Heart right ventricle (tissue), 16 donors: ENCODE measurements around the gene CORO7. TPM values are rescaled to one million over a fixed set of nuclear protein-coding genes. Genes with fewer than 3 reads are reported as not detected.

Experiments used
- ATAC-seq, 8 donors: fragments of 200-7000 bp; cut with Tn5 transposase; one replicate each; pipeline ENCODE4 v1.9.1; 2020; ENCODE audit warnings: mild to moderate bottlenecking in 8 of 8, moderate library complexity in 8 of 8, moderate number of reproducible peaks in 1 of 8
- DNase-seq, 2 donors: peaks; one replicate each; pipeline ENCODE4 v3.0.0-alpha.2; 2020
- H3K27ac ChIP-seq, 10 donors: fragments of 200-600 bp; sonication (generic) in 2 of 10; one replicate each; pipeline versions ENCODE4 v1.5.0 to v1.8.0; 2020 to 2022; ENCODE audit warnings: mild to moderate bottlenecking in 3 of 10
- H3K27me3 ChIP-seq, 7 donors: fragments of 200-600 bp; one replicate each; pipeline ENCODE4 v1.8.0; 2021 to 2022; ENCODE audit warnings: mild to moderate bottlenecking in 2 of 7
- H3K36me3 ChIP-seq, 9 donors: fragments of 200-600 bp; sonication (generic) in 1 of 9; one replicate each; pipeline versions ENCODE4 v1.5.0 to v1.8.0; 2020 to 2022; ENCODE audit warnings: mild to moderate bottlenecking in 2 of 9
- H3K4me1 ChIP-seq, 9 donors: fragments of 200-600 bp; sonication (generic) in 1 of 9; one replicate each; pipeline versions ENCODE4 v1.5.0 to v1.8.0; 2020 to 2022; ENCODE audit warnings: mild to moderate bottlenecking in 4 of 9
- H3K4me3 ChIP-seq, 10 donors: fragments of 200-600 bp; sonication (generic) in 2 of 10; one replicate each; pipeline versions ENCODE4 v1.5.0 to v1.8.0; 2020 to 2022; ENCODE audit warnings: mild to moderate bottlenecking in 7 of 10, moderate library complexity in 2 of 10
- H3K9me3 ChIP-seq, 11 donors: fragments of 200-600 bp in 10 of 11; sonication (generic) in 2 of 11; one replicate each; pipeline versions ENCODE4 v1.5.0 to v1.8.0; 2013 to 2022; ENCODE audit warnings: mild to moderate bottlenecking in 2 of 11, control low read depth in 1 of 11, moderate library complexity in 1 of 11
- WGBS, 2 donors: extraction: QIAGEN DNeasy Blood & Tissue Kit; methylation state at CpG; one replicate each; pipeline ENCODE4 v1.1.7; 2013; ENCODE audit warnings: inconsistent platforms in 1 of 2; 5-methylcytosine and 5-hydroxymethylcytosine counted together
- intact Hi-C, 10 donors: fragments of 100-400 bp; cut with DNase I; formaldehyde crosslinking; loops; one replicate each; pipeline versions ENCODE4 v1.11.1 to v1.14.2; 2022
- polyA plus RNA-seq, 2 donors: library from polyadenylated mRNA; stranded (reverse); fragments of 200-250 nt; gene quantifications; one replicate each; pipeline ENCODE4 v1.2.3, GENCODE V29; 2013
- total RNA-seq, 10 donors: library from RNA; stranded (reverse); fragmentation: NEBNext Ultra II Directional in 3 of 10; extraction: Animal tissue kit (Norgen Biotek cat#: 25700) in 3 of 10; gene quantifications; one replicate each; pipeline versions ENCODE4 v1.2.1 to v1.2.4, GENCODE V29; 2021 to 2023
- TF ChIP-seq, protein P1 (sequence below), 9 donors: fragments of 200-600 bp; sonication (generic) in 2 of 9; IDR thresholded peaks; one replicate each; pipeline versions ENCODE4 v1.5.0 to v1.8.0; 2021 to 2022; ENCODE audit warnings: antibody characterized with exemption in 9 of 9, mild to moderate bottlenecking in 5 of 9, moderate library complexity in 1 of 9
- donor health status: Arrhythmogenic right ventricular cardiomyopathy.
- donor health status: ischemic (EF 13 %, LVEDD 7.1; RV severe dilation, severe dysfunction).
- donor health status: healthy with polysubstance abuse.
- donor health status: DM: no; HTN: yes; CAD: no.
- donor health status: DM: no; HTN: no; CAD: no.
- donor health status: ischemic (EF 25% LVEDD 6.9; RV normal size, moderate dysfunction).
- donor health status: ischemic (EF 25% LVEDD 5.7; RV mildly dilated, moderate dysfunction).
- donor health status: healthy.
- donor health status: DM: yes; HTN: yes; CAD: no.
- donor health status: Ischemic cardiomyopathy.
- donor health status: ischemic (EF 35%, LVEDD 5.7; RV mildly dilated, moderate dysfunction).
- donor health status: nonischemic (EF 11% LVEDD 7.7; RV severe dilation, severe dysfunction).
- donor health status: DM: yes; HTN: yes; CAD: no.
- donor health status: PGD.
- donor health status: ischemic (EF 29% LVEDD 5.4; RV normal size, mild dysfunction).
- donor health status: nonischemic (EF 23%, LVEDD 6.1; RV moderate dilation, normal function).

Gene CORO7
- total and polyA plus RNA-seq, 12 donors, result 6.5 to 21.8 (median 10.9) TPM

DNA sequence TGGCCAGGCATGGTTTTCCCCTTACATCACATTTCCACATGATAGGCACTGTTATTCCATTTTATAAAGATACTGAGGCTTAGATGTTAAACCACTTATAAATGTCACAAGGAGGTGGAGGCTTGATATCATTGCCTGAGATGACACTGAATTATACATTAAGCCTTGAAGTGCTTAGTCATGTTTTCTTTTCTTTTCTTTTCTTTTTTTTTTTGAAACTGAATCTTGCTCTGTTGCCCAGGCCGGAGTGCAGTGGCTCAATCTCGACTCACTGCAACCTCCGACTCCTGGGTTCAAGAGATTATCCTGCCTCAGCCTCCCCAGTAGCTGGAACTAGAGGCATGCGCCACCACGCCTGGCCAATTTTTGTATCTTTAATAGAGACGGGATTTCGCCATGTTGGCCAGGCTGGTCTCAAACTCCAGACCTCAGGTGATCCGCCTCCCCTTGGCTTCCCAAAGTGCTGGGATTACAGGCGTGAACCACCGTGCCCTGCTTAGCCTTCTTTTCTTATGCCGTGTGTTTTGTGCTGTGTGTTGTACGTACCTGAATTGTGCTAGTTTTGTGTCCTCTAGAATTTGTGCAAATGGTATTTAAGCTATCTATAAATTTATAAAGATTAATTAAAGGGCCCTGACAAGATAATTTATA, 10.5 kb upstream of the CORO7 start:
- H3K9me3 ChIP-seq, result no peaks in the 10 kb centered on the region
- H3K27me3 ChIP-seq, result no peaks in the 10 kb centered on the region
- intact Hi-C loops, result loop anchor here in 1 of 10 donors (5.0 kb wide), 1 partner anchor 50 kb away; the partner anchor contains the start of gene HMOX2
- WGBS, 2 donors, result 84 to 92% methylated on average over 12 of the region's 12 CpGs
- TF ChIP-seq, protein P1, sequence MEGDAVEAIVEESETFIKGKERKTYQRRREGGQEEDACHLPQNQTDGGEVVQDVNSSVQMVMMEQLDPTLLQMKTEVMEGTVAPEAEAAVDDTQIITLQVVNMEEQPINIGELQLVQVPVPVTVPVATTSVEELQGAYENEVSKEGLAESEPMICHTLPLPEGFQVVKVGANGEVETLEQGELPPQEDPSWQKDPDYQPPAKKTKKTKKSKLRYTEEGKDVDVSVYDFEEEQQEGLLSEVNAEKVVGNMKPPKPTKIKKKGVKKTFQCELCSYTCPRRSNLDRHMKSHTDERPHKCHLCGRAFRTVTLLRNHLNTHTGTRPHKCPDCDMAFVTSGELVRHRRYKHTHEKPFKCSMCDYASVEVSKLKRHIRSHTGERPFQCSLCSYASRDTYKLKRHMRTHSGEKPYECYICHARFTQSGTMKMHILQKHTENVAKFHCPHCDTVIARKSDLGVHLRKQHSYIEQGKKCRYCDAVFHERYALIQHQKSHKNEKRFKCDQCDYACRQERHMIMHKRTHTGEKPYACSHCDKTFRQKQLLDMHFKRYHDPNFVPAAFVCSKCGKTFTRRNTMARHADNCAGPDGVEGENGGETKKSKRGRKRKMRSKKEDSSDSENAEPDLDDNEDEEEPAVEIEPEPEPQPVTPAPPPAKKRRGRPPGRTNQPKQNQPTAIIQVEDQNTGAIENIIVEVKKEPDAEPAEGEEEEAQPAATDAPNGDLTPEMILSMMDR (IDR thresholded peaks at IDR 0.05), result no peak
- DNase-seq (no peak), ATAC-seq (no peak)
- peaks cover 0 to 27% (median 21%) of the 10 kb centered on the region in 9 donors for H3K4me1 ChIP-seq
- H3K4me3 ChIP-seq, result peak overlapping the region in 9 of 10 donors; percentile 69 to 97 (median 85)
- peaks cover 0 to 37% (median 0%) of the 10 kb centered on the region in 9 donors for H3K36me3 ChIP-seq
- peak overlapping the region in 3 of 10 donors; percentile 97 to 99 (median 98) for H3K27ac ChIP-seq

DNA sequence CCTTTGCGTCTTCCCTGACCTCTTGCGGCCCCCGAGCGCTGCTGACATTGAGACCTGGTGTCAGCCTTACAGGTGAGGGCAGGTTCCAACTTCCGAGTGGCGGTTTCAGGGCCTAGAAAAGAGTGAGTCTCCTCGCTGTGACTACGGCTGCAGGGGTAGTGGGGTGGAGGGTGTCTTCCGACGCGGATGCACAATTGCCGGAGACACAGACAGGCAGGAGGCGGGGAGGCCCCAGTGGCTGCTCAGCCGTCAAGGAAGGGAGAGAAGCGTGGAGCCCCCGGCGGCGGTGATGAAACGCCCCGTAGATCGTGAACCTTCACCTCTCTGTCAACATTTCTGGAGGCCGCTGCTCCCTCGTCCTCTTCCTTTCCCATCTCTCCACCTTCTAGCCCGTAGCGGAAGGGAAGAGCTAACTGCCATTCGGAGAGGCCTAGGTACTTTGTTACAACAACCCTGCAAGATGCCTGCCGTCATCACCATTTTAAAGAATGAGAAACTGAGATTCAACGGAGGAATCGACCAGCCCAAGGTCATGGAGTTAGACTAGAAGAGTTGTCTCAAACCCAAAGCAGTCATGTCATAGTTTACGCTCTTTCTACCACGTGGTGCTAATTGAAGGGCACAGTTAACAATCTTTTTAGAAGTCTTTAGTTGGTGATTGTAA, 9.8 kb upstream of the CORO7 start:
- peak in 4 of 8 donors; percentile 2 to 30 (median 7) for ATAC-seq
- H3K27ac ChIP-seq, result peak overlapping the region; percentile 90 to 99 (median 96)

DNA sequence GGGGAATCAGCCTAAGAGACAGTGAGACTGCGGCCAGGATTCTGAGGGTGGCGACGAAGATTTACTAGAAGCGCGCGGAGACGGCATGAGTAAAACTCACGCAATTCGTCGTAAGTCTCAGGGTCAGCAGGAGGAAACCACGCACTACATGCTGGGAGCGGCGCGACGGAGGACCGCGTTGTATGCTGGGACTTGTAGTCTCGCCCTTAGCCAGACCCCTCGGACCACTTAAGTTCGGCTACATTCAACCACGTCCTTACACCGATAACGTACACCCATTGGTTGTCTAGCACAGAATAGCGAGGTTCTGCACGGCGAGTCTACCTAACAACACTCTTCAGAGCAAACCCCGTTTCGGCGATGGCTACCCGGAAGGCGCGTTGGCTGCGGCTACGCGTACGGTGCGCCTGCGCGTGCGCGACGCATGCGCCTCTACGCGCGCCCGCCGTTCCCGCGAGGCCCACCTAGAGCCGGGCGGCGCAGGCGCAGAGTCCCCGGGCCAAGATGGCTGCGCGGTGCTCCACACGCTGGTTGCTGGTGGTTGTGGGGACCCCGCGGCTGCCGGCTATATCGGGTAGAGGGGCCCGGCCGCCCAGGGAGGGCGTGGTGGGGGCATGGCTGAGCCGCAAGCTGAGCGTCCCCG, 9.1 kb upstream of the CORO7 start, which contains the start of gene DNAJA3:
TSS of gene DNAJA3 (plus strand) at position 491 of the 643 bp plus-strand sequence. CDS start at position 505, 14 bp downstream.
- TF ChIP-seq, protein P1 (IDR thresholded peaks at IDR 0.05), result peak in 1 of 9 donors; percentile 6
- Histone ChIP-seq H3K9me3 (no peaks in the 10 kb centered on the region), H3K27me3 (no peaks in the 10 kb centered on the region), H3K4me3 (peak within 1 kb of the TSS; percentile 69 to 97 (median 83)), H3K4me1 (peaks cover 0 to 36% (median 21%) of the 10 kb centered on the region in 9 donors), H3K36me3 (peaks cover 0 to 23% (median 0%) of the 10 kb centered on the region in 9 donors), H3K27ac (peak within 1 kb of the TSS; percentile 90 to 99 (median 96))
- intact Hi-C loops, result loop anchor here in 1 of 10 donors (5.0 kb wide), 1 partner anchor 52 kb away; the partner anchor contains the start of gene HMOX2
- peak; percentile 97 to 99 (median 98) for ATAC-seq
- DNase-seq, result peak; percentile 90 to 93
- WGBS, 2 donors, result 0% methylated on average over 65 to 68 of the region's 68 CpGs

More for the DNA sequence above, 9.8 kb upstream of the CORO7 start:
- Histone ChIP-seq H3K27me3 (no peaks in the 10 kb centered on the region), H3K4me3 (peak overlapping the region; percentile 69 to 97 (median 83)), H3K36me3 (peaks cover 0 to 30% (median 0%) of the 10 kb centered on the region in 9 donors), H3K4me1 (peaks cover 0 to 29% (median 21%) of the 10 kb centered on the region in 9 donors), H3K9me3 (no peaks in the 10 kb centered on the region)
- DNase-seq, result no peak
- intact Hi-C loops, result loop anchor here in 1 of 10 donors (5.0 kb wide), 1 partner anchor 51 kb away; the partner anchor contains the start of gene HMOX2
- TF ChIP-seq, protein P1 (IDR thresholded peaks at IDR 0.05), result no peak
- 2 to 3% methylated on average over 31 of the region's 31 CpGs for WGBS, 2 donors
